ENCODE data around the gene RNASE8. TPM values are rescaled to one million over a fixed set of nuclear protein-coding genes. Genes with fewer than 3 reads are reported as not detected.
A peak's percentile ranks its signal among the peaks of the same experiment; 100 is the strongest.

Gene RNASE8
- total RNA-seq, 4 donors from 2014 or later = not detected

GRCh38 chr14:21032326-21033132 lies 25.1 kb upstream of the RNASE8 start:
- no peak overlapping the region for H3K4me3 ChIP-seq
- intact Hi-C loops (cut with DNase I; ENCODE audit: low total_unique reads) = no loop called here
- in situ Hi-C loops (cut with MboI; ENCODE audit: low sequenced_read_pairs in 4 of 4) = loop anchor here in 1 of 4 donors (25.0 kb wide), 1 partner anchor 570 kb away; the partner anchor contains the start of genes APEX1, OSGEP, PIP4P1 and PNP
- peak in 1 of 2 donors; percentile 73 for DNase-seq
- no peaks in the 10 kb centered on the region for H3K36me3 ChIP-seq
- peaks cover 19 to 47% of the 10 kb centered on the region in 2 donors for H3K4me1 ChIP-seq
- TF ChIP-seq CTCF (IDR thresholded peaks at IDR 0.05 in 4 of 5, conservative IDR thresholded peaks at IDR 0.05 in 1 of 5) = no peak
- TF ChIP-seq POLR2A (IDR thresholded peaks at IDR 0.05) = no peak
- H3K9me3 ChIP-seq = no peaks in the 10 kb centered on the region
- H3K27ac ChIP-seq = peak overlapping the region in 3 of 4 donors; percentile 48 to 55 (median 52)
- H3K27me3 ChIP-seq = no peaks in the 10 kb centered on the region
- peak; percentile 64 to 71 for ATAC-seq

DNA sequence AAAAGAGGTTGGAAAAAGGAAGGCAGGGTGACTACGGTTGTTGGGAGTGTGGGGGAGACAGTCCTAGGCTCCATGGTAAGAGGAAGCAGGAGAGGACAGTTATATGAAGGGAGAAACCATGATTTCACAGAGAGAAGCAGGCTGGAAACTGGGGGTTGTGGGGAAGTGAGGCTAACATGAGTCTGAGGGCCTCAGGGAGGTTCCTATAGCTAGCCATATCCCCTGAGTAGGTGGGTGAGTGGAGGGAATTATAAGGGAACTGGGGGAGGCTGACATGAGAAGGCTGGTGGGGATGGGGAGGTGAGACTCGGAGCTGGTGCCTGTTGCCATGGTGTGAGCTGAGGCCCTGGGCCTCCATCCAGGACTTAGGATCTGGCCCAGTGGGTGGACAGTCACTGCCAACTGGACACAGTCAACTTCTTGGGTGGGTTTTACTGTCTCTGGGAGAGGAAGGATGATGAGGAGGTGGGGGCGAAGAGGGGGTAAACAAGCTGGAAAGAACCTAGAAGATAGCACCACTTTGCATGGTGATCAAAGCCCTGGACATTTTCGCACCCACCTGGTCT lies 24.4 kb upstream of the RNASE8 start:
- Histone ChIP-seq H3K27me3 (no peaks in the 10 kb centered on the region), H3K36me3 (no peaks in the 10 kb centered on the region), H3K4me3 (no peak overlapping the region), H3K9me3 (no peaks in the 10 kb centered on the region), H3K4me1 (peaks cover 20 to 48% of the 10 kb centered on the region in 2 donors), H3K27ac (peak overlapping the region in 3 of 4 donors; percentile 48 to 55 (median 52))
- DNase-seq (no peak), ATAC-seq (no peak)
- intact Hi-C loops (cut with DNase I; ENCODE audit: low total_unique reads) = no loop called here
- TF ChIP-seq CTCF (IDR thresholded peaks at IDR 0.05 in 4 of 5, conservative IDR thresholded peaks at IDR 0.05 in 1 of 5) (no peak), POLR2A (IDR thresholded peaks at IDR 0.05) (no peak)
- in situ Hi-C loops (cut with MboI; ENCODE audit: low sequenced_read_pairs in 4 of 4) = loop anchor here in 1 of 4 donors (25.0 kb wide), 1 partner anchor 571 kb away; the partner anchor contains the start of genes APEX1, OSGEP, PIP4P1 and PNP

- no peaks in the 10 kb centered on the region for H3K9me3 ChIP-seq
- TF ChIP-seq POLR2A (IDR thresholded peaks at IDR 0.05) = no peak
- TF ChIP-seq CTCF (IDR thresholded peaks at IDR 0.05 in 4 of 5, conservative IDR thresholded peaks at IDR 0.05 in 1 of 5) = no peak
- H3K27me3 ChIP-seq = no peaks in the 10 kb centered on the region
- in situ Hi-C loops (cut with MboI; ENCODE audit: low sequenced_read_pairs in 4 of 4) = loop anchor here in 1 of 4 donors (25.0 kb wide), 1 partner anchor 572 kb away; the partner anchor contains the start of genes APEX1, OSGEP, PIP4P1 and PNP
- DNase-seq (no peak), ATAC-seq (no peak)
- no peaks in the 10 kb centered on the region for H3K36me3 ChIP-seq
- H3K27ac ChIP-seq = peak within 1 kb of the TSS in 3 of 4 donors; percentile 23 to 83 (median 35)
- intact Hi-C loops (cut with DNase I; ENCODE audit: low total_unique reads) = no loop called here
- H3K4me3 ChIP-seq = no peak within 1 kb of the TSS
- H3K4me1 ChIP-seq = peaks cover 29 to 57% of the 10 kb centered on the region in 2 donors
Measured at GRCh38 chr14:21034707-21035106, 22.9 kb upstream of the RNASE8 start, which contains the start of gene RNASE13. RNASE13 (minus strand) TSS chr14:21034807; CDS start chr14:21034288, 519 bp downstream.

DNA sequence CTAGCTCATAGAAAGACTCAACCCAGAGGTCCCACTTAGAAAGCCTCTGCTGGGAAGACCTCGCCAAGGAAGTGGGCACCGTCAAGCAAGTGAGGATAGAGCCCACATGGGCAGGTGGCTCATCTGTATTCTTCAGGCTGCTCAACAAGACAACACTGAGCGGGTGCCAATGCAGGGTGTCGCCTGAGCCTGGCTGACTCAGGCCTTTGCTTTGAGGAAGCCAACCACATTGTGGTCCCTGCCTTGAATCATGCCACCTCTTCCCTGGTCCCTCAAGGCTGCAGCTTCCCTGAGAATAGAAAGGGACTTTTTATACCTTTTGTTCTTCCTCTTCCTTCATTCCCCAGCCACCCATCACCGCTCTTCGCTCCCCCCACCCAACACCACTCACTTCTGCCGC lies 20.9 kb upstream of the RNASE8 start:
- no peak for ATAC-seq
- no peak for TF ChIP-seq CTCF (IDR thresholded peaks at IDR 0.05 in 4 of 5, conservative IDR thresholded peaks at IDR 0.05 in 1 of 5)
- TF ChIP-seq POLR2A (IDR thresholded peaks at IDR 0.05) = no peak
- peaks cover 46 to 67% of the 10 kb centered on the region in 2 donors for H3K4me1 ChIP-seq
- H3K36me3 ChIP-seq = no peaks in the 10 kb centered on the region
- H3K4me3 ChIP-seq = no peak overlapping the region
- DNase-seq = peak in 1 of 2 donors; percentile 61
- no peaks in the 10 kb centered on the region for H3K9me3 ChIP-seq
- H3K27me3 ChIP-seq = no peaks in the 10 kb centered on the region
- peak overlapping the region; percentile 64 to 91 (median 83) for H3K27ac ChIP-seq
- intact Hi-C loops (cut with DNase I; ENCODE audit: low total_unique reads) (no loop called here), in situ Hi-C loops (cut with MboI; ENCODE audit: low sequenced_read_pairs in 4 of 4) (loop anchor here in 1 of 4 donors (25.0 kb wide), 1 partner anchor 574 kb away; the partner anchor contains the start of genes APEX1, OSGEP, PIP4P1 and PNP)
